GM23248 (cell line): Measurements from ENCODE around the gene IFNLR1.

Experiments
- EZH2 ChIP-seq: fragments of 200-600 bp; sonication (generic); IDR thresholded peaks from 2 replicates; pipeline ENCODE4 v1.6.1; 2018; ENCODE audit warnings: antibody characterized with exemption, mild to moderate bottlenecking; ENCODE audit not compliant: insufficient read depth, poor library complexity, severe bottlenecking
- EZH2phosphoT487 ChIP-seq: fragments of 200-600 bp; sonication (generic); IDR thresholded peaks from 2 replicates; pipeline ENCODE4 v1.6.1; 2018; ENCODE audit warnings: antibody characterized with exemption, moderate library complexity, mild to moderate bottlenecking, low read depth; ENCODE audit not compliant: insufficient read depth

DNA sequence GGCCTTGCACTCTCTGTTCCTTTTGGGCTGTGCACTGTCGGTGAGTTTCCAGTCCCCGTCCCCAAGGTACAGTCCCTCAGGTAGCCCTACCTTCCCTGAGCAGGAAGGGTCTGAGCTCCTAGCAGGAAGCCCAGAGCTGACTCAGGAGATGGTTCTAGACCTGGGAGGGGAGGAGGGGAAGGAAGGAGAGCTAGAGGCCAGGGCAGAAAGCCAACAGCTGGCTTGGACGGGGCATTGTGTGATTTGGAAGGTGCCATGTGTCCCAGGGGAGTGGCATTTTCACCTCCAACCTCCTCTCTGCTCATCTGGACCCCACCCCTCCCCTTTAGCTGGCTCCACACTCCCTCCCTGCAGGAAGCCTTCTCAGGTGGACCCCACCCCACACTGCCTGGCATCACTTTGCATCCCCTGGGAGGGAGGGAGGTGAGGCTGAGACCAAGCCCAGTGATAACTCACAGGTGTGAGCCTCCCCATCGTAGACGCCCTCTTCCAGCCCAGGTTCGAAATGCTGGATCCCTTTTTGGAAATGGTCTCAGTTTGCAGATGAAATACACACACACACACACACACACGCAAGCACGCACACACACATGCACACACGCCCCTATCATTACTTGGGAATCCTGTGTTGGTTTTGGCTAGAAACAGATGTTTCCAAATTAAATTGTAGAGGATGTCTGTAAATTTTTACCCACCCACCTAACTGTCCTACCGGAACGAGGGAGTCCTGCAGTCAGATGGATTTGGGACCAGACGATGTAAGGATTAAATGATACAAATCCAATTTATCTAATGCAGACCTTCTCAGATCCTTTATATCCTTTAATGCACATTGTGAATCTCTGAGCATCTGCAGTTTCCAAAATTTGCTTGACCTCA is 19.7 kb upstream of the IFNLR1 start:
- TF ChIP-seq EZH2phosphoT487 (no peak), EZH2 (no peak)
